H1 (cell line): ENCODE data around the gene PLCB4. TPM values are rescaled to one million over a fixed set of nuclear protein-coding genes. Genes with fewer than 3 reads are reported as not detected.
A peak's percentile ranks its signal among the peaks of the same experiment; 100 is the strongest.

ENCODE experiments used
- CTCF ChIA-PET: fragments of 300-600 bp; sonication (Branson Sonifier 250); formaldehyde crosslinking; loops from one replicate; lab custom pipeline; 2021; ENCODE audit not compliant: partially characterized antibody; lab: Charles Lee
- POLR2A ChIA-PET: fragments of 300-600 bp; sonication (Branson Sonifier 250); formaldehyde crosslinking; loops from one replicate; lab custom pipeline; 2021; ENCODE audit warnings: inconsistent platforms; ENCODE audit not compliant: partially characterized antibody; lab: Charles Lee
- DNase-seq, 2 experiments: peaks; one replicate each; pipeline versions ENCODE4 v3.0.0 to v3.0.0-alpha.2; 2010 to 2022; ENCODE audit warnings: low spot score in 2 of 2, low read depth in 1 of 2, mixed read lengths in 1 of 2
- FAIRE-seq: peaks from 2 replicates; lab custom pipeline; 2011; peaks lifted over from hg19 to GRCh38; lab: Jason Lieb, UNC
- H2AFZ ChIP-seq: 2 replicates; pipeline ENCODE4 v1.8.1; 2012; ENCODE audit warnings: low read length, inconsistent platforms
- H2AK5ac ChIP-seq: 2 replicates; pipeline ENCODE4 v1.6.1; 2013; ENCODE audit warnings: low read depth, low read length
- H2BK120ac ChIP-seq: replicated peaks from 2 replicates; pipeline ENCODE3; 2013; ENCODE audit warnings: low read depth, low read length, inconsistent platforms
- H2BK12ac ChIP-seq: 2 replicates; pipeline ENCODE4 v1.6.1; 2013; ENCODE audit warnings: low read depth, low read length
- H2BK15ac ChIP-seq: 2 replicates; pipeline ENCODE4 v1.6.1; 2013; ENCODE audit warnings: low read length
- H2BK20ac ChIP-seq: 2 replicates; pipeline ENCODE4 v1.6.1; 2013; ENCODE audit warnings: low read length
- H2BK5ac ChIP-seq: 2 replicates; pipeline ENCODE4 v1.6.1; 2013; ENCODE audit warnings: low read depth, low read length
- H3K14ac ChIP-seq: 2 replicates; pipeline ENCODE4 v1.6.1; 2013; ENCODE audit warnings: inconsistent platforms; ENCODE audit not compliant: insufficient read length
- H3K18ac ChIP-seq: 2 replicates; pipeline ENCODE4 v1.6.1; 2013; ENCODE audit warnings: low read length; ENCODE audit errors: extremely low read depth
- H3K23ac ChIP-seq: 2 replicates; pipeline ENCODE4 v1.6.1; 2013; ENCODE audit warnings: inconsistent platforms; ENCODE audit not compliant: insufficient read length
- H3K23me2 ChIP-seq: 2 replicates; pipeline ENCODE4 v1.6.1; 2013; ENCODE audit warnings: low read depth, low read length
- H3K27ac ChIP-seq: 2 replicates; pipeline ENCODE4 v1.6.1; 2011; ENCODE audit warnings: low read depth, low read length, inconsistent platforms
- H3K27me3 ChIP-seq, 4 experiments: replicated peaks in 1 of 4; 1 replicate in 1 of 4; 2 replicates in 3 of 4; pipeline versions ENCODE4 v1.6.1 to v1.8.1; 2011 to 2013; ENCODE audit warnings: low read length in 3 of 4, mild to moderate bottlenecking in 3 of 4, inconsistent platforms in 2 of 4, mixed read lengths in 2 of 4, moderate library complexity in 1 of 4; ENCODE audit not compliant: control insufficient read depth in 3 of 4, insufficient read depth in 3 of 4; ENCODE audit errors: extremely low read depth in 1 of 4
- H3K36me3 ChIP-seq, 4 experiments: 2 replicates each; pipeline versions ENCODE4 v1.6.1 to v1.8.1; 2011 to 2013; ENCODE audit warnings: mild to moderate bottlenecking in 4 of 4, low read length in 3 of 4, moderate library complexity in 2 of 4, control low read depth in 1 of 4, inconsistent platforms in 1 of 4; ENCODE audit not compliant: insufficient read depth in 4 of 4, control insufficient read depth in 2 of 4
- H3K4ac ChIP-seq: replicated peaks from 2 replicates; pipeline ENCODE3; 2013; ENCODE audit warnings: low read length, low read depth, mixed read lengths, inconsistent platforms; ENCODE audit not compliant: insufficient read length
- H3K4me1 ChIP-seq, 4 experiments: replicated peaks in 1 of 4; 1 replicate in 1 of 4; 2 replicates in 3 of 4; pipeline versions ENCODE4 v1.6.1 to v1.8.1; 2011 to 2013; ENCODE audit warnings: low read length in 3 of 4, inconsistent platforms in 2 of 4, mixed read lengths in 1 of 4; ENCODE audit not compliant: insufficient read depth in 4 of 4, control insufficient read depth in 3 of 4
- H3K4me2 ChIP-seq, 2 experiments: 2 replicates each; pipeline versions ENCODE4 v1.6.1 to v1.8.1; 2011 to 2013; ENCODE audit warnings: low read depth in 2 of 2, low read length in 2 of 2, control low read depth in 1 of 2, inconsistent platforms in 1 of 2, mild to moderate bottlenecking in 1 of 2; ENCODE audit not compliant: insufficient read depth in 1 of 2
- H3K4me3 ChIP-seq, 4 experiments: fragments of 200-600, 300-600 bp in 1 of 4; sonication (generic), shearing (Covaris generic), sonication (Bioruptor Twin) in 1 of 4; 2 replicates each; pipeline versions ENCODE4 v1.5.1 to v1.8.1; 2011 to 2016; ENCODE audit warnings: low read length in 4 of 4, low read depth in 3 of 4, control low read depth in 2 of 4, inconsistent platforms in 2 of 4, mild to moderate bottlenecking in 2 of 4, mixed read lengths in 1 of 4, moderate library complexity in 1 of 4; ENCODE audit not compliant: insufficient read depth in 2 of 4; ENCODE audit errors: extremely low read depth in 1 of 4
- H3K56ac ChIP-seq: replicated peaks from 2 replicates; pipeline ENCODE3; 2013; ENCODE audit warnings: low read depth, mild to moderate bottlenecking, mixed read lengths, low read length, inconsistent platforms; ENCODE audit not compliant: insufficient read length
- H3K79me1 ChIP-seq: 2 replicates; pipeline ENCODE4 v1.6.1; 2013; ENCODE audit warnings: low read depth, low read length, control low read depth
- H3K79me2 ChIP-seq, 2 experiments: 2 replicates each; pipeline versions ENCODE4 v1.6.1 to v1.8.1; 2012 to 2013; ENCODE audit warnings: low read length in 2 of 2, mild to moderate bottlenecking in 2 of 2, inconsistent platforms in 1 of 2; ENCODE audit not compliant: insufficient read depth in 2 of 2, control insufficient read depth in 1 of 2
- H3K9ac ChIP-seq, 4 experiments: replicated peaks in 1 of 4; 1 replicate in 1 of 4; 2 replicates in 3 of 4; pipeline versions ENCODE4 v1.6.1 to v1.8.1; 2011 to 2013; ENCODE audit warnings: low read depth in 3 of 4, low read length in 3 of 4, control low read depth in 2 of 4, mild to moderate bottlenecking in 2 of 4, moderate library complexity in 2 of 4, inconsistent platforms in 1 of 4; ENCODE audit errors: extremely low read depth in 1 of 4
- H3K9me3 ChIP-seq, 2 experiments: 2 replicates each; pipeline versions ENCODE4 v1.6.1 to v1.8.1; 2012 to 2013; ENCODE audit warnings: mild to moderate bottlenecking in 2 of 2, moderate library complexity in 2 of 2, control low read depth in 1 of 2, inconsistent platforms in 1 of 2, low read depth in 1 of 2, low read length in 1 of 2, mixed read lengths in 1 of 2; ENCODE audit not compliant: insufficient read depth in 2 of 2
- H4K20me1 ChIP-seq, 2 experiments: replicated peaks in 1 of 2; 2 replicates each; pipeline versions ENCODE3 to v1.8.1; 2011 to 2013; ENCODE audit warnings: inconsistent platforms in 2 of 2, low read length in 2 of 2, mild to moderate bottlenecking in 1 of 2; ENCODE audit not compliant: insufficient read depth in 2 of 2, control insufficient read depth in 1 of 2
- H4K5ac ChIP-seq: 2 replicates; pipeline ENCODE4 v1.6.1; 2013; ENCODE audit warnings: low read length, low read depth, mixed read lengths, inconsistent platforms; ENCODE audit not compliant: insufficient read length
- H4K8ac ChIP-seq: 2 replicates; pipeline ENCODE4 v1.8.0; 2013; ENCODE audit warnings: mild to moderate bottlenecking, moderate library complexity, low read length, inconsistent platforms; ENCODE audit not compliant: insufficient read depth; ENCODE audit errors: extremely low read depth
- H4K91ac ChIP-seq: replicated peaks from 2 replicates; pipeline ENCODE3; 2013; ENCODE audit warnings: low read length, mixed read lengths, inconsistent platforms; ENCODE audit not compliant: insufficient read length
- CEBPB ChIP-seq: IDR thresholded peaks from 2 replicates; pipeline ENCODE4 v1.6.1; 2012; ENCODE audit warnings: low read depth, low read length
- EGR1 ChIP-seq: IDR thresholded peaks from 2 replicates; pipeline ENCODE4 v1.6.1; 2011; ENCODE audit warnings: low read depth, low read length, borderline replicate concordance
- EZH2 ChIP-seq: fragments of 200-600 bp; sonication (generic); IDR thresholded peaks from 2 replicates; pipeline ENCODE4 v1.7.1; 2012; ENCODE audit warnings: low read depth, mild to moderate bottlenecking, moderate library complexity, low read length, inconsistent platforms; ENCODE audit not compliant: severe bottlenecking
- GTF2F1 ChIP-seq: IDR thresholded peaks from 2 replicates; pipeline ENCODE4 v1.6.1; 2012; ENCODE audit warnings: low read depth, low read length, improper control_type of control experiment, borderline replicate concordance
- HDAC6 ChIP-seq: IDR thresholded peaks from one replicate; pipeline ENCODE4 v1.7.1; 2012; ENCODE audit warnings: low read depth, mild to moderate bottlenecking, inconsistent platforms, low read length, moderate library complexity
- KDM5A ChIP-seq: fragments of 200-600 bp; IDR thresholded peaks from 2 replicates; pipeline ENCODE4 v1.7.1; 2012; ENCODE audit warnings: mild to moderate bottlenecking, low read length, inconsistent platforms, mixed read lengths
- NRF1 ChIP-seq: IDR thresholded peaks from 2 replicates; pipeline ENCODE4 v1.6.1; 2011; ENCODE audit warnings: mild to moderate bottlenecking, low read depth, low read length, improper control_type of control experiment
- PHF8 ChIP-seq: fragments of 200-600 bp; sonication (generic); conservative IDR thresholded peaks from 2 replicates; pipeline ENCODE4 v1.7.1; 2012; ENCODE audit warnings: low read depth, mild to moderate bottlenecking, inconsistent platforms, low read length, moderate library complexity
- SP1 ChIP-seq: IDR thresholded peaks from 2 replicates; pipeline ENCODE4 v1.6.1; 2011; ENCODE audit warnings: low read depth, low read length
- SRF ChIP-seq: IDR thresholded peaks from 2 replicates; pipeline ENCODE4 v1.6.1; 2011; ENCODE audit warnings: mild to moderate bottlenecking, low read depth, low read length, moderate library complexity
- TAF7 ChIP-seq: optimal IDR thresholded peaks from 2 replicates; pipeline ENCODE3; 2011; ENCODE audit warnings: low read depth, mild to moderate bottlenecking, inconsistent platforms, low read length, moderate library complexity, borderline replicate concordance
- TCF12 ChIP-seq: IDR thresholded peaks from 2 replicates; pipeline ENCODE4 v1.6.1; 2011; ENCODE audit warnings: low read depth, mild to moderate bottlenecking, low read length
- TEAD4 ChIP-seq: IDR thresholded peaks from 2 replicates; pipeline ENCODE4 v1.6.1; 2012; ENCODE audit warnings: low read depth, low read length, inconsistent platforms, mixed read lengths
- WGBS, 2 experiments: shearing (Covaris generic) in 1 of 2; methylation state at CpG; one replicate each; pipeline versions ENCODE4 v1.1.6 to v1.1.7; 2013 to 2015; ENCODE audit warnings: low lambda C conversion rate in 2 of 2, mixed read lengths in 2 of 2, inconsistent platforms in 1 of 2, low coverage in 1 of 2, missing lambda C conversion rate in 1 of 2; ENCODE audit not compliant: insufficient replicate concordance in 2 of 2, insufficient coverage in 1 of 2, insufficient read length in 1 of 2; ENCODE audit errors: extremely low coverage in 1 of 2, missing lambda C conversion rate in 1 of 2; 5-methylcytosine and 5-hydroxymethylcytosine counted together
- polyA plus RNA-seq, 7 experiments: library from polyadenylated mRNA; depleted of rRNA in 3 of 7; stranded (reverse) in 5 of 7; unstranded in 2 of 7; fragments of >200 nt in 5 of 7; fragments of 200-250 nt in 2 of 7; gene quantifications; 1 replicate in 5 of 7; 2 replicates in 1 of 7; 4 replicates in 1 of 7; pipeline versions ENCODE4 v1.2.1 to v1.2.3, GENCODE V29; 2011 to 2013; ENCODE audit warnings: missing spikeins in 2 of 7, mixed read lengths in 2 of 7
- total RNA-seq: library from RNA; stranded (reverse); fragmentation: NEBNext Ultra II Directional; extraction: Animal tissue kit (Norgen Biotek cat#: 25700); gene quantifications from 2 replicates; pipeline ENCODE4 v1.2.1, GENCODE V29; 2021

The PLCB4 gene
- total and polyA plus RNA-seq, 2 of the 8 experiments (the other 6 are each of a cell fraction or from before 2014, with no cell fraction given), result 3.2 to 14.1 TPM

DNA sequence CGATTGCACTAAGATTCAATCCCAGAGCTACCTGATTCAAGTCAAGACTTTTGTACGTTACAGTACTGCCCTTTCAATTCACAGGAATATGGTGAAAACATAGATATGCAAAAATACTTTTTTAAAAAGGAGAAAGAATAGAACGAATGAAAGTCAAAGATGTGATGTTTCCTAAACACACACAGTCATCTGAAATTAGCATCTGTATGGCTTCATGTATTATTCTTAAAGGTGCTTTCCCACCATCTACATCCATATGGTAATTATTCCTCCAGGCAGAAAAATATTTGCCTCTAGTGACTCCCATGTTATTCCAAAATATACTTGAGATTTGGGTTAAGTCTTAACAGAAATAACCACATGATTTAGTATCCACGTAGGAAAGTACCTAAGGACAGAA is 330.0 kb downstream of the PLCB4 start:
- POLR2A ChIA-PET, result no interaction called here

More for the DNA sequence above, 330.0 kb downstream of the PLCB4 start:
- Histone ChIP-seq H3K27me3 (no peaks in the 10 kb centered on the region), H3K9me3 (0 out of 4 replicates have a peak, but pooled peaks cover 0 to 5% of the 10 kb centered on the region in 2 experiments), H2BK15ac (no peak overlapping the region), H2BK5ac (no peak overlapping the region), H2BK20ac (no peak overlapping the region), H3K14ac (no peak overlapping the region), H3K9ac (no peak overlapping the region), H3K56ac (no peak overlapping the region), H3K23ac (no peak overlapping the region), H3K4me3 (peak overlapping the region in 1 of 4 experiments; percentile 2; a peak in 1 of 8 replicates), H2AK5ac (no peak overlapping the region), H3K36me3 (peaks cover 2 to 14% (median 5%) of the 10 kb centered on the region in 4 experiments; a peak in 5 of 8 replicates), H3K23me2 (no peaks in the 10 kb centered on the region), H2BK120ac (no peak overlapping the region), H4K20me1 (no peaks in the 10 kb centered on the region), H4K91ac (no peak overlapping the region), H3K4me1 (peaks cover 0 to 5% (median 1%) of the 10 kb centered on the region in 4 experiments; a peak in 5 of 7 replicates), H3K79me2 (no peaks in the 10 kb centered on the region), H4K8ac (no peak overlapping the region), H3K79me1 (no peaks in the 10 kb centered on the region), H3K27ac (no peak overlapping the region), H2BK12ac (no peak overlapping the region), H3K18ac (no peak overlapping the region), H3K4ac (no peak overlapping the region), H4K5ac (no peak overlapping the region), H2AFZ (no peak overlapping the region), H3K4me2 (no peak overlapping the region; a peak in 1 of 4 replicates)
- TF ChIP-seq SP1 (no peak), TAF7 (no peak), CEBPB (no peak), SRF (no peak), EZH2 (no peak), EGR1 (no peak), NRF1 (no peak), HDAC6 (no peak), TEAD4 (no peak), TCF12 (no peak), PHF8 (no peak), GTF2F1 (no peak), KDM5A (no peak)
- WGBS, 2 experiments, result 54% methylated on average over 4 of the region's 4 CpGs; no CpG with 5 or more reads in 1 of the 2 experiments
- FAIRE-seq (peak; percentile 36), DNase-seq (no peak)
- CTCF ChIA-PET, result interaction anchor here (1.0 to 1.5 kb wide), 3 partner anchors 9 to 40 kb away, joined by 3 to 4 read pairs (median 4); no protein-coding TSS in a partner anchor
